ENCODE data around the gene P2RX4. TPM values are rescaled to one million over a fixed set of nuclear protein-coding genes. Genes with fewer than 3 reads are reported as not detected.

Gene P2RX4
- total RNA-seq, 1 experiment from 2014 or later = 8.1 TPM

DNA sequence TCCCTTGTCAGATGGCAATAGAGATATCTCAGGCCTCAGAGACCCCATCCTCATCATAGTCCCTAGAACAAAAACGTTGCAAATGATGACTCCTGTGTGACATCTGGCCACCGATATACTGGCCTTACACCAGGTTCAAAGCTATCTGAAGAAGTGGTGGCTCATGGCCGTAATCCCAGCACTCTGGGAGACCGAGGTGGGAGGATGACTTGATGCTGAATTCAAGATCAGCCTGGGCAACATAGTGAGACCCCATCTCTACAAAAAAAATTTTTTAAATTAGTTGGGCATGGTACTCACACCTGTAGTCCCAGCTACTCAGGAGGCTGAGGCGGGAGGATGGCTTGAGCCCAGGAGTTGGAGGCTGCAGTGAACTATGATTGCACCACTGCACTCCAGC lies 73.5 kb downstream of the P2RX4 start:
- Histone ChIP-seq H2AK5ac (ENCODE audit: insufficient read length, low read length) (no peak overlapping the region), H2BK20ac (ENCODE audit: low read depth, low read length, poor library complexity, severe bottlenecking) (no peak overlapping the region), H3K23me2 (ENCODE audit: insufficient read length, low read depth, low read length, poor library complexity, severe bottlenecking) (no peaks in the 10 kb centered on the region), H3K79me2 (ENCODE audit: insufficient read depth, low read length) (no peaks in the 10 kb centered on the region), H4K20me1 (ENCODE audit: control insufficient read depth, insufficient read depth, insufficient read length) (peaks cover 4% of the 10 kb centered on the region), H3K56ac (ENCODE audit: insufficient read length, low read depth, low read length) (no peak overlapping the region), H2AFZ (ENCODE audit: low read length) (no peak overlapping the region), H2BK120ac (ENCODE audit: low read depth, low read length, poor library complexity, severe bottlenecking) (no peak overlapping the region), H2BK12ac (ENCODE audit: insufficient read length, low read depth, low read length) (no peak overlapping the region), H4K8ac (replicated peaks; ENCODE audit: insufficient read length, low read depth, low read length) (no peak overlapping the region), H3K14ac (ENCODE audit: insufficient read depth, low read length) (no peak overlapping the region), H3K4ac (ENCODE audit: low read depth, low read length) (no peak overlapping the region), H3K18ac (ENCODE audit: insufficient read length, low read depth, low read length) (no peak overlapping the region), H4K5ac (ENCODE audit: insufficient read length, low read depth, low read length) (no peak overlapping the region), H3K79me1 (ENCODE audit: insufficient read depth, low read depth, low read length, poor library complexity, severe bottlenecking) (peaks cover 4% of the 10 kb centered on the region), H3K9me3 (ENCODE audit: control insufficient read depth, low read depth, low read length) (no peaks in the 10 kb centered on the region), H3K4me2 (ENCODE audit: insufficient read depth, insufficient read length, low read length) (no peak overlapping the region), H3T11ph (ENCODE audit: low read length) (no peak overlapping the region), H3K9ac (ENCODE audit: extremely low read depth, insufficient read length, low read length) (no peak overlapping the region), H2BK15ac (ENCODE audit: low read depth, low read length) (no peak overlapping the region), H4K91ac (ENCODE audit: insufficient read length, low read depth, low read length) (no peak overlapping the region), H3K4me1 (ENCODE audit: insufficient read depth, low read length) (no peaks in the 10 kb centered on the region; the same call in 1 of the 2 replicates), H3K27me3 (ENCODE audit: insufficient read depth, low read length) (no peaks in the 10 kb centered on the region), H3K23ac (ENCODE audit: insufficient read length, low read depth, low read length) (no peak overlapping the region), H3K27ac (ENCODE audit: insufficient read length, low read depth, low read length) (no peak overlapping the region), H2BK5ac (ENCODE audit: insufficient read length, low read length) (no peak overlapping the region)
- Mint-ChIP-seq H3K4me3 (no peak overlapping the region), H3K27me3 (ENCODE audit: low read depth) (no peaks in the 10 kb centered on the region), H3K9me3 (no peaks in the 10 kb centered on the region), H3K27ac (no peak overlapping the region), H3K4me1 (peaks cover 31 to 38% of the 10 kb centered on the region in 2 experiments), H3K36me3 (ENCODE audit: insufficient read depth in 1 of 3, low read depth in 3 of 3) (peaks cover 0 to 10% (median 7%) of the 10 kb centered on the region in 3 experiments; a peak in 5 of 7 replicates)
- TF ChIP-seq, protein P1, sequence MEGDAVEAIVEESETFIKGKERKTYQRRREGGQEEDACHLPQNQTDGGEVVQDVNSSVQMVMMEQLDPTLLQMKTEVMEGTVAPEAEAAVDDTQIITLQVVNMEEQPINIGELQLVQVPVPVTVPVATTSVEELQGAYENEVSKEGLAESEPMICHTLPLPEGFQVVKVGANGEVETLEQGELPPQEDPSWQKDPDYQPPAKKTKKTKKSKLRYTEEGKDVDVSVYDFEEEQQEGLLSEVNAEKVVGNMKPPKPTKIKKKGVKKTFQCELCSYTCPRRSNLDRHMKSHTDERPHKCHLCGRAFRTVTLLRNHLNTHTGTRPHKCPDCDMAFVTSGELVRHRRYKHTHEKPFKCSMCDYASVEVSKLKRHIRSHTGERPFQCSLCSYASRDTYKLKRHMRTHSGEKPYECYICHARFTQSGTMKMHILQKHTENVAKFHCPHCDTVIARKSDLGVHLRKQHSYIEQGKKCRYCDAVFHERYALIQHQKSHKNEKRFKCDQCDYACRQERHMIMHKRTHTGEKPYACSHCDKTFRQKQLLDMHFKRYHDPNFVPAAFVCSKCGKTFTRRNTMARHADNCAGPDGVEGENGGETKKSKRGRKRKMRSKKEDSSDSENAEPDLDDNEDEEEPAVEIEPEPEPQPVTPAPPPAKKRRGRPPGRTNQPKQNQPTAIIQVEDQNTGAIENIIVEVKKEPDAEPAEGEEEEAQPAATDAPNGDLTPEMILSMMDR (conservative IDR thresholded peaks at IDR 0.05) = no peak
- WGBS (ENCODE audit: extremely low coverage, insufficient read length, low lambda C conversion rate) = no CpG with 5 or more reads among the region's 5 CpGs
- no peak for DNase-seq

Other genes starting within 250 kb of the P2RX4 start
- gene HNF1A, start 231.6 kb upstream of the P2RX4 start, total RNA-seq (2021) = not detected in 2 replicates
- 24.8 and 25.7 TPM in 2 replicates for gene C12orf43, start 193.6 kb upstream of the P2RX4 start, total RNA-seq (2021)
- not detected in 2 replicates for gene OASL, start 170.9 kb upstream of the P2RX4 start, total RNA-seq (2021)
- gene P2RX7, start 77.3 kb upstream of the P2RX4 start, total RNA-seq (2021) = 0.09 TPM in 1 of 2 replicates, not detected in the other
- 22.4 and 24.7 TPM in 2 replicates for gene CAMKK2, start 86.6 kb downstream of the P2RX4 start, total RNA-seq (2021)
- 95.3 and 101 TPM in 2 replicates for gene ANAPC5, start 142.3 kb downstream of the P2RX4 start, total RNA-seq (2021)
- 65.3 and 66.4 TPM in 2 replicates for gene RNF34, start 190.0 kb downstream of the P2RX4 start, total RNA-seq (2021)

Measured in H9 (cell line).